HepG2 (cell line): ENCODE measurements around the gene TENT4B. TPM values are rescaled to one million over a fixed set of nuclear protein-coding genes. Genes with fewer than 3 reads are reported as not detected.
A peak's percentile ranks its signal among the peaks of the same experiment; 100 is the strongest.

ENCODE experiments used
- ATAC-seq: fragments of 200-7000 bp; cut with Tn5 transposase; 3 replicates; pipeline ENCODE4 v1.9.1; 2020; ENCODE audit warnings: mild to moderate bottlenecking, moderate library complexity
- BruUV-seq: library from RNA; stranded (reverse); fragments of 400-500 nt; replicated peaks from 2 replicates; lab custom pipeline; 2021; lab: Mats Ljungman, UMichigan
- CTCF ChIA-PET: fragments of 300-600 bp; formaldehyde crosslinking; extraction: SDS; loops from one replicate; lab custom pipeline; 2021; ENCODE audit warnings: low total read pairs, inconsistent platforms, low intra/inter-chr PET ratio; lab: Yijun Ruan, JAX
- POLR2A ChIA-PET: fragments of 350-600 bp; sonication (Branson Sonifier 250); formaldehyde crosslinking; loops from one replicate; lab custom pipeline; 2020; ENCODE audit warnings: antibody characterized with exemption, inconsistent platforms; lab: Yijun Ruan, JAX
- DNase-seq: peaks from one replicate; pipeline ENCODE4 v3.0.0-alpha.2; 2015; ENCODE audit warnings: low spot score
- FAIRE-seq: peaks from 3 replicates; lab custom pipeline; 2011; peaks lifted over from hg19 to GRCh38; lab: Jason Lieb, UNC
- H2AFZ ChIP-seq: one replicate; pipeline ENCODE4 v1.6.1; 2011; ENCODE audit warnings: low read length, inconsistent platforms
- H3K27ac ChIP-seq: fragments of 300-600 bp; 3 replicates; pipeline ENCODE4 v1.8.0; 2011; ENCODE audit warnings: mixed run types, mild to moderate bottlenecking, mixed read lengths, low read length, inconsistent platforms; ENCODE audit not compliant: insufficient read depth; ENCODE audit errors: extremely low read length
- H3K27me3 ChIP-seq, 2 experiments: fragments of 200-600 bp in 1 of 2; 2 replicates in 1 of 2; 3 replicates in 1 of 2; pipeline versions ENCODE4 v1.6.0 to v1.8.0; 2011; ENCODE audit warnings: low read length in 2 of 2, mild to moderate bottlenecking in 2 of 2, moderate library complexity in 2 of 2, inconsistent platforms in 1 of 2; ENCODE audit not compliant: insufficient read depth in 2 of 2, control insufficient read depth in 1 of 2
- H3K36me3 ChIP-seq, 2 experiments: fragments of 200-600 bp in 1 of 2; replicated peaks in 1 of 2; 2 replicates in 1 of 2; 3 replicates in 1 of 2; pipeline versions ENCODE4 v1.5.1 to v1.8.0; 2011; ENCODE audit warnings: low read length in 2 of 2, inconsistent platforms in 1 of 2; ENCODE audit not compliant: insufficient read depth in 2 of 2, control insufficient read depth in 1 of 2
- H3K4me1 ChIP-seq: 2 replicates; pipeline ENCODE4 v1.5.1; 2012; ENCODE audit warnings: low read length, inconsistent platforms; ENCODE audit not compliant: insufficient read depth
- H3K4me2 ChIP-seq: 2 replicates; pipeline ENCODE4 v1.6.0; 2011; ENCODE audit warnings: low read depth, low read length, inconsistent platforms
- H3K4me3 ChIP-seq, 3 experiments: fragments of 200-600 bp in 1 of 3; sonication (generic), shearing (Covaris generic) in 1 of 3; replicated peaks in 1 of 3; 2 replicates each; pipeline ENCODE4 v1.5.1; 2011 to 2016; ENCODE audit warnings: low read length in 3 of 3, inconsistent platforms in 2 of 3, low read depth in 2 of 3, mild to moderate bottlenecking in 2 of 3, control low read depth in 1 of 3, mixed read lengths in 1 of 3; ENCODE audit not compliant: insufficient read depth in 1 of 3
- H3K79me2 ChIP-seq: one replicate; pipeline ENCODE4 v1.6.1; 2011; ENCODE audit warnings: low read length, inconsistent platforms; ENCODE audit not compliant: insufficient read depth
- H3K9ac ChIP-seq: 2 replicates; pipeline ENCODE4 v1.6.0; 2011; ENCODE audit warnings: mild to moderate bottlenecking, low read depth, low read length, inconsistent platforms; ENCODE audit not compliant: insufficient read depth
- H3K9me3 ChIP-seq: 2 replicates; pipeline ENCODE4 v1.5.1; 2012; ENCODE audit warnings: mild to moderate bottlenecking, low read length
- H4K20me1 ChIP-seq: 2 replicates; pipeline ENCODE4 v1.6.0; 2011; ENCODE audit warnings: inconsistent platforms, mild to moderate bottlenecking, low read length, moderate library complexity; ENCODE audit not compliant: insufficient read depth
- CSRNP2 ChIP-seq: sonication (generic); formaldehyde crosslinking; conservative IDR thresholded peaks from 2 replicates; pipeline ENCODE4 v1.8.0; 2022; ENCODE audit warnings: low read depth, missing genetic modification reagents
- HINFP ChIP-seq: sonication (generic); formaldehyde crosslinking; IDR thresholded peaks from 2 replicates; pipeline ENCODE4 v1.4.0; 2020; ENCODE audit warnings: low read depth, mild to moderate bottlenecking, missing genetic modification reagents
- TBL1XR1 ChIP-seq: fragments of 150-350 bp; IDR thresholded peaks from 2 replicates; pipeline ENCODE4 v1.6.1; 2014; ENCODE audit warnings: borderline replicate concordance, low read length; ENCODE audit not compliant: partially characterized antibody
- ZNF713 ChIP-seq: sonication (generic); formaldehyde crosslinking; IDR thresholded peaks from 2 replicates; pipeline ENCODE4 v1.4.0; 2020; ENCODE audit warnings: mild to moderate bottlenecking, missing genetic modification reagents
- ZNF746 ChIP-seq: sonication (generic); formaldehyde crosslinking; IDR thresholded peaks from 2 replicates; pipeline ENCODE4 v1.8.0; 2022; ENCODE audit warnings: mild to moderate bottlenecking, missing genetic modification reagents
- WGBS: methylation state at CpG from one replicate; pipeline ENCODE4 v1.1.6; 2017; ENCODE audit warnings: low lambda C conversion rate; 5-methylcytosine and 5-hydroxymethylcytosine counted together
- in situ Hi-C: cut with HindIII; loops from 2 replicates; pipeline ENCODE4 v1.10.0; 2017; ENCODE audit warnings: low pct_unique_long_range_greater_than_20kb; ENCODE audit not compliant: extremely low pct_ligation_motif_present
- intact Hi-C: fragments of 100-400 bp; cut with micrococcal nuclease; formaldehyde crosslinking; loops from one replicate; pipeline ENCODE4 v1.10.0; 2022; ENCODE audit not compliant: unreplicated experiment
- polyA plus RNA-seq, 8 experiments: library from polyadenylated mRNA; depleted of rRNA in 3 of 8; stranded (reverse) in 7 of 8; unstranded in 1 of 8; fragments of >200 nt; fragmentation: Illumina TruSeq in 4 of 8; extraction: Trizol in 4 of 8; gene quantifications; 2 replicates each; pipeline versions ENCODE4 v1.2.1 to v1.2.3, GENCODE V29; 2011 to 2016; ENCODE audit warnings: low read depth in 4 of 8, missing spikeins in 1 of 8, mixed read lengths in 1 of 8; ENCODE audit not compliant: insufficient read depth in 1 of 8
- total RNA-seq, 5 experiments: library from RNA; depleted of rRNA; stranded (reverse); fragments of >200 nt; fragmentation: Illumina TruSeq; extraction: Trizol; gene quantifications; 2 replicates each; pipeline ENCODE4 v1.2.3, GENCODE V29; 2016; ENCODE audit warnings: low read depth in 1 of 5

The TENT4B gene
- total and polyA plus RNA-seq, 2 of the 13 experiments (the other 11 are each of a cell fraction or from before 2014, with no cell fraction given): 15.0 to 32.8 TPM

GRCh38 chr16:50204453-50205108, 51.5 kb downstream of the TENT4B start:
- H3K27ac ChIP-seq: peak overlapping the region; percentile 89
- 0 out of 3 replicates have a peak, but pooled peaks have one; percentile 8 for ATAC-seq
- intact Hi-C loops (loop anchor here (5.0 kb wide), 1 partner anchor 37 kb away; no protein-coding TSS in a partner anchor), in situ Hi-C loops (loop anchor here (5.0 to 10.0 kb wide), 2 partner anchors 50 to 182 kb away; partner anchors contain the start of gene TENT4B)
- peaks cover 74% of the 10 kb centered on the region for H3K4me1 ChIP-seq
- ChIA-PET CTCF (no interaction called here), POLR2A (interaction anchor here (1.2 to 2.1 kb wide), 2 partner anchors 33 to 49 kb away, joined by 3 to 9 read pairs; no protein-coding TSS in a partner anchor)
- DNase-seq: no peak
- H3K9me3 ChIP-seq: no peaks in the 10 kb centered on the region
- TF ChIP-seq TBL1XR1: no peak
- TF ChIP-seq ZNF746 (CRISPR knock-in tag): no peak
- no peak overlapping the region for H3K4me3 ChIP-seq
- H3K4me2 ChIP-seq: no peak overlapping the region
- FAIRE-seq: no peak
- H4K20me1 ChIP-seq: peaks cover 14% of the 10 kb centered on the region; the same call in 1 of the 2 replicates
- 96% methylated on average over 6 of the region's 6 CpGs for WGBS
- no peaks in the 10 kb centered on the region for H3K27me3 ChIP-seq
- H3K9ac ChIP-seq: peak overlapping the region; percentile 69; the same call in 1 of the 2 replicates
- no peak overlapping the region for H2AFZ ChIP-seq
- BruUV-seq: no TSS peak
- peaks cover 87% of the 10 kb centered on the region for H3K79me2 ChIP-seq
- no peaks in the 10 kb centered on the region; a peak in 2 of 5 replicates for H3K36me3 ChIP-seq

GRCh38 chr16:50207652-50208051, 54.5 kb downstream of the TENT4B start:
- intact Hi-C loops (no loop called here), in situ Hi-C loops (loop anchor here (5.0 to 10.0 kb wide), 2 partner anchors 53 to 185 kb away; partner anchors contain the start of gene TENT4B)
- no peak overlapping the region for H2AFZ ChIP-seq
- CTCF ChIA-PET: no interaction called here
- H3K4me3 ChIP-seq: no peak overlapping the region
- ATAC-seq: no peak
- no peaks in the 10 kb centered on the region for H3K9me3 ChIP-seq
- BruUV-seq: no TSS peak
- no peak overlapping the region for H3K9ac ChIP-seq
- H3K4me1 ChIP-seq: peaks cover 68% of the 10 kb centered on the region
- no peak for DNase-seq
- H3K36me3 ChIP-seq: peaks cover 8 to 16% of the 10 kb centered on the region in 2 experiments
- H3K4me2 ChIP-seq: no peak overlapping the region
- POLR2A ChIA-PET: no interaction called here
- peaks cover 73% of the 10 kb centered on the region for H3K79me2 ChIP-seq
- WGBS: 97% methylated on average over 3 of the region's 3 CpGs
- H3K27ac ChIP-seq: no peak overlapping the region
- H3K27me3 ChIP-seq: no peaks in the 10 kb centered on the region
- TF ChIP-seq CSRNP2 (CRISPR knock-in tag) (no peak), ZNF713 (CRISPR knock-in tag) (no peak), HINFP (CRISPR knock-in tag) (no peak)
- FAIRE-seq: no peak
- H4K20me1 ChIP-seq: peaks cover 20% of the 10 kb centered on the region
